Vagina (tissue), 2 donors: Measurements from ENCODE around the gene KBTBD2. TPM values are rescaled to one million over a fixed set of nuclear protein-coding genes. Genes with fewer than 3 reads are reported as not detected.

Experiments
- DNase-seq, 2 donors: peaks; one replicate each; pipeline ENCODE4 v3.0.0-alpha.2; 2017; ENCODE audit errors: extremely low spot score in 2 of 2
- H3K27ac ChIP-seq: fragments of 200-600 bp; sonication (generic); one replicate; pipeline ENCODE4 v1.5.1; 2019
- H3K27me3 ChIP-seq: fragments of 200-600 bp; sonication (generic); one replicate; pipeline ENCODE4 v1.5.1; 2019
- H3K36me3 ChIP-seq, 2 donors: fragments of 200-600 bp; sonication (generic); one replicate each; pipeline ENCODE4 v1.5.1; 2017 to 2019
- H3K4me1 ChIP-seq: fragments of 200-600 bp; sonication (generic); one replicate; pipeline ENCODE4 v1.5.1; 2019
- H3K4me3 ChIP-seq, 2 donors: fragments of 200-600 bp; sonication (generic); 1 replicate in 1 of 2; 2 replicates in 1 of 2; pipeline ENCODE4 v1.5.1; 2016 to 2019
- H3K9me3 ChIP-seq: fragments of 200-600 bp; sonication (generic); one replicate; pipeline ENCODE4 v1.5.1; 2019
- CTCF ChIP-seq, 3 experiments: fragments of 450-650 bp in 2 of 3; fragments of 200-600 bp in 1 of 3; sonication (generic) in 1 of 3; IDR thresholded peaks; one replicate each; pipeline ENCODE4 v1.5.1; 2017 to 2019; ENCODE audit warnings: antibody characterized with exemption in 3 of 3, mild to moderate bottlenecking in 2 of 3, moderate library complexity in 2 of 3
- POLR2A ChIP-seq, 2 donors: fragments of 450-650 bp; IDR thresholded peaks; one replicate each; pipeline ENCODE4 v1.6.1; 2017; ENCODE audit warnings: antibody characterized with exemption in 2 of 2, mild to moderate bottlenecking in 2 of 2, moderate library complexity in 2 of 2
- POLR2AphosphoS5 ChIP-seq, 2 donors: sonication (generic); formaldehyde crosslinking; IDR thresholded peaks; one replicate each; pipeline ENCODE4 v1.9.0; 2017; ENCODE audit warnings: antibody characterized with exemption in 2 of 2, mild to moderate bottlenecking in 2 of 2, low read depth in 1 of 2; ENCODE audit not compliant: insufficient read depth in 1 of 2
- intact Hi-C: fragments of 100-400 bp; cut with DNase I; formaldehyde crosslinking; loops from one replicate; pipeline ENCODE4 v1.15.1; 2023
- total RNA-seq: library from RNA; depleted of rRNA; stranded (reverse); fragments of >200 nt; gene quantifications from one replicate; pipeline ENCODE4 v1.2.3, GENCODE V29; 2016

Gene KBTBD2
- total RNA-seq, 1 donor from 2014 or later, result 30.0 TPM

GRCh38 chr7:32916006-32916405 lies 24.4 kb upstream of the KBTBD2 start:
- DNase-seq, result no peak
- Histone ChIP-seq H3K4me3 (no peak overlapping the region), H3K27me3 (no peaks in the 10 kb centered on the region), H3K27ac (no peak overlapping the region), H3K36me3 (peaks cover 0 to 52% of the 10 kb centered on the region in 2 donors), H3K9me3 (no peaks in the 10 kb centered on the region), H3K4me1 (no peaks in the 10 kb centered on the region)
- TF ChIP-seq POLR2AphosphoS5 (IDR thresholded peaks at IDR 0.05; ENCODE audit: insufficient read depth in 1 of 2, low read depth in 1 of 2), result no peak
- TF ChIP-seq CTCF (IDR thresholded peaks at IDR 0.05), result no peak
- TF ChIP-seq POLR2A (IDR thresholded peaks at IDR 0.05), result no peak
- intact Hi-C loops, result no loop called here

- no peaks in the 10 kb centered on the region for H3K9me3 ChIP-seq
- no peak for TF ChIP-seq CTCF (IDR thresholded peaks at IDR 0.05)
- H3K4me3 ChIP-seq, result no peak overlapping the region
- no peaks in the 10 kb centered on the region for H3K4me1 ChIP-seq
- no peak overlapping the region for H3K27ac ChIP-seq
- intact Hi-C loops, result no loop called here
- peaks cover 0 to 45% of the 10 kb centered on the region in 2 donors for H3K36me3 ChIP-seq
- no peak for DNase-seq
- H3K27me3 ChIP-seq, result no peaks in the 10 kb centered on the region
These were observed 23.5 kb upstream of the KBTBD2 start for GRCh38 chr7:32915041-32915536.

- Histone ChIP-seq H3K4me1 (no peaks in the 10 kb centered on the region), H3K27me3 (no peaks in the 10 kb centered on the region), H3K9me3 (no peaks in the 10 kb centered on the region), H3K36me3 (peaks cover 0 to 41% of the 10 kb centered on the region in 2 donors), H3K27ac (no peak overlapping the region), H3K4me3 (no peak overlapping the region)
- intact Hi-C loops, result no loop called here
- TF ChIP-seq POLR2AphosphoS5 (IDR thresholded peaks at IDR 0.05; ENCODE audit: insufficient read depth in 1 of 2, low read depth in 1 of 2) (no peak), CTCF (IDR thresholded peaks at IDR 0.05) (no peak), POLR2A (IDR thresholded peaks at IDR 0.05) (no peak)
- no peak for DNase-seq
These were observed 22.6 kb upstream of the KBTBD2 start for GRCh38 chr7:32914184-32914583.

GRCh38 chr7:32910195-32910594 lies 18.6 kb upstream of the KBTBD2 start:
- peaks cover 0 to 4% of the 10 kb centered on the region in 2 donors for H3K36me3 ChIP-seq
- H3K9me3 ChIP-seq, result no peaks in the 10 kb centered on the region
- intact Hi-C loops, result no loop called here
- no peak for DNase-seq
- no peak for TF ChIP-seq CTCF (IDR thresholded peaks at IDR 0.05)
- TF ChIP-seq POLR2AphosphoS5 (IDR thresholded peaks at IDR 0.05; ENCODE audit: insufficient read depth in 1 of 2, low read depth in 1 of 2), result no peak
- TF ChIP-seq POLR2A (IDR thresholded peaks at IDR 0.05), result no peak
- H3K27me3 ChIP-seq, result no peaks in the 10 kb centered on the region
- no peak overlapping the region for H3K27ac ChIP-seq
- H3K4me1 ChIP-seq, result peaks cover 4% of the 10 kb centered on the region
- H3K4me3 ChIP-seq, result no peak overlapping the region

- no peak for DNase-seq
- H3K36me3 ChIP-seq, result no peaks in the 10 kb centered on the region
- intact Hi-C loops, result no loop called here
- H3K27ac ChIP-seq, result no peak overlapping the region
- H3K9me3 ChIP-seq, result no peaks in the 10 kb centered on the region
- TF ChIP-seq POLR2A (IDR thresholded peaks at IDR 0.05) (no peak), CTCF (IDR thresholded peaks at IDR 0.05) (no peak)
- no peaks in the 10 kb centered on the region for H3K27me3 ChIP-seq
- peak overlapping the region; percentile 7 to 21 for H3K4me3 ChIP-seq
- H3K4me1 ChIP-seq, result peaks cover 7% of the 10 kb centered on the region
These were observed 13.7 kb upstream of the KBTBD2 start for GRCh38 chr7:32905175-32905662.
